GM21390 (cell line): Measurements from ENCODE around the gene CSTF1.

Source experiments
- ATAC-seq: cut with Tn5 transposase; IDR thresholded peaks from one replicate; pipeline ENCODE4 v1.9.1; 2021; ENCODE audit not compliant: unreplicated experiment

CSTF1 gene

GRCh38 chr20:56392132-56392880, at the start of gene CSTF1, which contains the start of gene AURKA:
CSTF1 (plus strand) TSS chr20:56392645; CDS start chr20:56395553, 2,908 bp downstream.
AURKA (minus strand) TSS chr20:56392215; CDS start chr20:56388197, 4,018 bp downstream.
- peak; percentile 93 for ATAC-seq

GRCh38 chr20:56342783-56343182, 49.7 kb upstream of the CSTF1 start:
- ATAC-seq, result no peak

- ATAC-seq, result peak; percentile 79
Measured at GRCh38 chr20:56343861-56344381, 48.5 kb upstream of the CSTF1 start.

GRCh38 chr20:56345911-56346310, 46.5 kb upstream of the CSTF1 start:
- no peak for ATAC-seq

- ATAC-seq, result no peak
Measured at GRCh38 chr20:56347628-56348304, 44.7 kb upstream of the CSTF1 start.

GRCh38 chr20:56348305-56348693, 44.1 kb upstream of the CSTF1 start:
- no peak for ATAC-seq

- ATAC-seq, result no peak
Measured at GRCh38 chr20:56348746-56349145, 43.7 kb upstream of the CSTF1 start.

- no peak for ATAC-seq
Measured at GRCh38 chr20:56350842-56351241, 41.6 kb upstream of the CSTF1 start.

- no peak for ATAC-seq
Measured at GRCh38 chr20:56352345-56353055, 39.9 kb upstream of the CSTF1 start.

- no peak for ATAC-seq
Measured at GRCh38 chr20:56353356-56353755, 39.1 kb upstream of the CSTF1 start.

- ATAC-seq, result no peak
Measured at GRCh38 chr20:56358070-56358469, 34.4 kb upstream of the CSTF1 start.

GRCh38 chr20:56358600-56359211, 33.7 kb upstream of the CSTF1 start, which contains the start of gene FAM210B:
FAM210B (plus strand) TSS chr20:56358974; CDS start chr20:56359006, 32 bp downstream.
- peak; percentile 98 for ATAC-seq

GRCh38 chr20:56359212-56360132, 33.0 kb upstream of the CSTF1 start:
- peak; percentile 28 for ATAC-seq

GRCh38 chr20:56360133-56360907, 32.1 kb upstream of the CSTF1 start:
- no peak for ATAC-seq

GRCh38 chr20:56360908-56361205, 31.6 kb upstream of the CSTF1 start:
- no peak for ATAC-seq

- ATAC-seq, result no peak
Measured at GRCh38 chr20:56361900-56362299, 30.5 kb upstream of the CSTF1 start.

- no peak for ATAC-seq
Measured at GRCh38 chr20:56362833-56363413, 29.5 kb upstream of the CSTF1 start.

GRCh38 chr20:56363491-56363890, 29.0 kb upstream of the CSTF1 start:
- ATAC-seq, result no peak
